ENCODE measurements around the gene COX17.

The COX17 gene

GRCh38 chr3:119620899-119621298 lies 56.3 kb downstream of the COX17 start:
- DNase-seq (ENCODE audit: low spot score) = no peak
